ENCODE measurements around the gene LRBA.

Gene LRBA

GRCh38 chr4:150717952-150718351, 297.1 kb downstream of the LRBA start:
- Mint-ChIP-seq H3K27ac (ENCODE audit: low read depth) (no peak overlapping the region), H3K4me1 (peaks cover 5% of the 10 kb centered on the region), H3K4me3 (no peak overlapping the region), H3K36me3 (ENCODE audit: insufficient read depth) (peaks cover 2% of the 10 kb centered on the region), H3K9me3 (no peaks in the 10 kb centered on the region), H3K27me3 (no peaks in the 10 kb centered on the region)
- DNase-seq (ENCODE audit: low spot score in 2 of 2) (no peak), ATAC-seq (replicated peaks; ENCODE audit: extremely low read depth, poor library complexity, severe bottlenecking) (no peak)

- Mint-ChIP-seq H3K4me3 (no peak overlapping the region), H3K9me3 (no peaks in the 10 kb centered on the region), H3K27ac (ENCODE audit: low read depth) (no peak overlapping the region), H3K36me3 (ENCODE audit: insufficient read depth) (peaks cover 2% of the 10 kb centered on the region), H3K4me1 (peaks cover 5% of the 10 kb centered on the region), H3K27me3 (no peaks in the 10 kb centered on the region)
- no peak for DNase-seq (ENCODE audit: low spot score in 2 of 2)
- no peak for ATAC-seq (replicated peaks; ENCODE audit: extremely low read depth, poor library complexity, severe bottlenecking)
Measured at GRCh38 chr4:150714462-150715438, 300.3 kb downstream of the LRBA start.

DNA sequence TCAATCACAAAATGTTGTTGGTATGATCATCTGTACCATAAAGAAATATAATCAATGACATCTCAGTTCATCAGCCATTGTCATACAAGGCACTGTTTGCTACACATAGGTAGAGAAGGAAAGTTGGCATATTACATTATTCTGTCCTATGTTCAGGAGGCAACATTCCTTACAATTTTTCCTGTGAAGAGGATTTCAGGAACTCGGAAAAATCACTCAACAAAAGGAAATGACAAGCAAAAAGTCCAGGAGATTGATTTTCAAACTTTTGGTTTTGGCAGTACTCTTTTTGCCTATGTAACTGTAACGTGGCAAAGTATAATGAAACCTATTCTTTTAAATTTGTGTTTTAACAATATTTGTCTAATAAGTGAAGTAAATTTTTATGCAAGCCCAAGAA, 301.8 kb downstream of the LRBA start:
- H3K36me3 Mint-ChIP-seq (ENCODE audit: insufficient read depth), result peaks cover 2% of the 10 kb centered on the region
- peaks cover 7% of the 10 kb centered on the region for H3K4me1 Mint-ChIP-seq
- no peaks in the 10 kb centered on the region for H3K9me3 Mint-ChIP-seq
- no peak overlapping the region for H3K27ac Mint-ChIP-seq (ENCODE audit: low read depth)
- DNase-seq (ENCODE audit: low spot score in 2 of 2) (no peak), ATAC-seq (replicated peaks; ENCODE audit: extremely low read depth, poor library complexity, severe bottlenecking) (no peak)
- no peaks in the 10 kb centered on the region for H3K27me3 Mint-ChIP-seq
- no peak overlapping the region for H3K4me3 Mint-ChIP-seq

- H3K4me1 Mint-ChIP-seq, result peaks cover 10% of the 10 kb centered on the region
- DNase-seq (ENCODE audit: low spot score in 2 of 2) (no peak), ATAC-seq (replicated peaks; ENCODE audit: extremely low read depth, poor library complexity, severe bottlenecking) (no peak)
- no peaks in the 10 kb centered on the region for H3K36me3 Mint-ChIP-seq (ENCODE audit: insufficient read depth)
- H3K27ac Mint-ChIP-seq (ENCODE audit: low read depth), result no peak overlapping the region
- no peaks in the 10 kb centered on the region for H3K27me3 Mint-ChIP-seq
- H3K4me3 Mint-ChIP-seq, result no peak overlapping the region
- H3K9me3 Mint-ChIP-seq, result no peaks in the 10 kb centered on the region
Measured at GRCh38 chr4:150710770-150711375, 304.2 kb downstream of the LRBA start.

- Mint-ChIP-seq H3K27me3 (no peaks in the 10 kb centered on the region), H3K27ac (ENCODE audit: low read depth) (no peak overlapping the region), H3K4me1 (peaks cover 12% of the 10 kb centered on the region), H3K9me3 (no peaks in the 10 kb centered on the region), H3K36me3 (ENCODE audit: insufficient read depth) (no peaks in the 10 kb centered on the region), H3K4me3 (no peak overlapping the region)
- no peak for DNase-seq (ENCODE audit: low spot score in 2 of 2)
- no peak for ATAC-seq (replicated peaks; ENCODE audit: extremely low read depth, poor library complexity, severe bottlenecking)
Measured at GRCh38 chr4:150708004-150708403, 307.1 kb downstream of the LRBA start.

GRCh38 chr4:150699599-150699998, 315.5 kb downstream of the LRBA start:
- Mint-ChIP-seq H3K27me3 (no peaks in the 10 kb centered on the region), H3K4me3 (no peak overlapping the region), H3K4me1 (peaks cover 19% of the 10 kb centered on the region), H3K36me3 (ENCODE audit: insufficient read depth) (peaks cover 6% of the 10 kb centered on the region), H3K9me3 (no peaks in the 10 kb centered on the region), H3K27ac (ENCODE audit: low read depth) (no peak overlapping the region)
- ATAC-seq (replicated peaks; ENCODE audit: extremely low read depth, poor library complexity, severe bottlenecking) (no peak), DNase-seq (ENCODE audit: low spot score in 2 of 2) (no peak)

GRCh38 chr4:150695162-150695561, 319.9 kb downstream of the LRBA start:
- peaks cover 9% of the 10 kb centered on the region for H3K36me3 Mint-ChIP-seq (ENCODE audit: insufficient read depth)
- H3K4me1 Mint-ChIP-seq, result peaks cover 12% of the 10 kb centered on the region
- H3K27me3 Mint-ChIP-seq, result no peaks in the 10 kb centered on the region
- H3K27ac Mint-ChIP-seq (ENCODE audit: low read depth), result no peak overlapping the region
- no peak overlapping the region for H3K4me3 Mint-ChIP-seq
- H3K9me3 Mint-ChIP-seq, result no peaks in the 10 kb centered on the region
- DNase-seq (ENCODE audit: low spot score in 2 of 2) (no peak), ATAC-seq (replicated peaks; ENCODE audit: extremely low read depth, poor library complexity, severe bottlenecking) (no peak)

GRCh38 chr4:150694438-150694837, 320.6 kb downstream of the LRBA start:
- DNase-seq (ENCODE audit: low spot score in 2 of 2) (no peak), ATAC-seq (replicated peaks; ENCODE audit: extremely low read depth, poor library complexity, severe bottlenecking) (no peak)
- Mint-ChIP-seq H3K4me3 (no peak overlapping the region), H3K4me1 (peaks cover 12% of the 10 kb centered on the region), H3K27me3 (no peaks in the 10 kb centered on the region), H3K9me3 (no peaks in the 10 kb centered on the region), H3K27ac (ENCODE audit: low read depth) (no peak overlapping the region), H3K36me3 (ENCODE audit: insufficient read depth) (peaks cover 9% of the 10 kb centered on the region)

GRCh38 chr4:150683775-150684350, 331.2 kb downstream of the LRBA start:
- no peak for ATAC-seq (replicated peaks; ENCODE audit: extremely low read depth, poor library complexity, severe bottlenecking)
- H3K36me3 Mint-ChIP-seq (ENCODE audit: insufficient read depth), result peaks cover 13% of the 10 kb centered on the region
- H3K4me3 Mint-ChIP-seq, result no peak overlapping the region
- no peaks in the 10 kb centered on the region for H3K9me3 Mint-ChIP-seq
- DNase-seq (ENCODE audit: low spot score in 2 of 2), result no peak
- H3K27me3 Mint-ChIP-seq, result no peaks in the 10 kb centered on the region
- H3K4me1 Mint-ChIP-seq, result peaks cover 12% of the 10 kb centered on the region
- peak overlapping the region; percentile 3 for H3K27ac Mint-ChIP-seq (ENCODE audit: low read depth)

- Mint-ChIP-seq H3K4me3 (no peak overlapping the region), H3K36me3 (ENCODE audit: insufficient read depth) (peaks cover 10% of the 10 kb centered on the region), H3K27ac (ENCODE audit: low read depth) (no peak overlapping the region), H3K9me3 (no peaks in the 10 kb centered on the region), H3K27me3 (no peaks in the 10 kb centered on the region), H3K4me1 (peaks cover 7% of the 10 kb centered on the region)
- ATAC-seq (replicated peaks; ENCODE audit: extremely low read depth, poor library complexity, severe bottlenecking) (no peak), DNase-seq (ENCODE audit: low spot score in 2 of 2) (no peak)
Measured at GRCh38 chr4:150682126-150682525, 333.0 kb downstream of the LRBA start.

DNA sequence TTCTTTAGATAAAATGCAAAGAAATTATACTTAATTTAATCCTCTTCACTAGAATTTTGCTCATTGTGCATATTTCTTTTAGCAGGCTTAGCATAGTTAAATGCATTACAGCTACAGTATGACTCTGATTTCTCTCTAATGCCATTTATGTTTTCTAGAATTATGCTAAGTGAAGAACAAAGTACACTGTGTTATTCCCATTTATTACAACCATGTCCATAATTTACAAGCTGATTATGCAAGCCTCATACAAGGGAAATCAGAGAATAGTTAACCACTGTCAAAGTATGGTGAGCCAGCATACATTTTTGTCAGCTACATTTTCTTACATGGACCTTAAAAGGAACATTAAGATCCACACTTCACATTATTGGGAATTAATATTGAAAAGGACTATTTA, 334.0 kb downstream of the LRBA start:
- no peak for ATAC-seq (replicated peaks; ENCODE audit: extremely low read depth, poor library complexity, severe bottlenecking)
- H3K27ac Mint-ChIP-seq (ENCODE audit: low read depth), result no peak overlapping the region
- DNase-seq (ENCODE audit: low spot score in 2 of 2), result no peak
- H3K4me3 Mint-ChIP-seq, result no peak overlapping the region
- H3K4me1 Mint-ChIP-seq, result peaks cover 14% of the 10 kb centered on the region
- H3K36me3 Mint-ChIP-seq (ENCODE audit: insufficient read depth), result peaks cover 12% of the 10 kb centered on the region
- H3K27me3 Mint-ChIP-seq, result no peaks in the 10 kb centered on the region
- H3K9me3 Mint-ChIP-seq, result no peaks in the 10 kb centered on the region

GRCh38 chr4:150680651-150681050, 334.4 kb downstream of the LRBA start:
- no peak for DNase-seq (ENCODE audit: low spot score in 2 of 2)
- H3K9me3 Mint-ChIP-seq, result no peaks in the 10 kb centered on the region
- ATAC-seq (replicated peaks; ENCODE audit: extremely low read depth, poor library complexity, severe bottlenecking), result no peak
- H3K4me3 Mint-ChIP-seq, result no peak overlapping the region
- H3K36me3 Mint-ChIP-seq (ENCODE audit: insufficient read depth), result peaks cover 12% of the 10 kb centered on the region
- H3K27ac Mint-ChIP-seq (ENCODE audit: low read depth), result no peak overlapping the region
- H3K27me3 Mint-ChIP-seq, result no peaks in the 10 kb centered on the region
- H3K4me1 Mint-ChIP-seq, result peaks cover 14% of the 10 kb centered on the region
